CD14-positive monocyte (primary cell): Measurements from ENCODE around the gene GAPT. TPM values are rescaled to one million over a fixed set of nuclear protein-coding genes. Genes with fewer than 3 reads are reported as not detected.

Experiments used
- DNase-seq, 3 donors: peaks; one replicate each; pipeline ENCODE4 v3.0.0-alpha.2; 2011 to 2022
- H2AFZ ChIP-seq: 2 replicates; pipeline ENCODE4 v1.6.0; 2012; ENCODE audit warnings: mild to moderate bottlenecking, low read depth, low read length, inconsistent platforms; ENCODE audit not compliant: insufficient read depth, poor library complexity, severe bottlenecking
- H3K27ac ChIP-seq, 2 donors: 1 replicate in 1 of 2; 2 replicates in 1 of 2; pipeline ENCODE4 v1.5.1; 2012 to 2013; ENCODE audit warnings: low read length in 2 of 2, control low read depth in 1 of 2, inconsistent platforms in 1 of 2, low read depth in 1 of 2, mild to moderate bottlenecking in 1 of 2
- H3K27me3 ChIP-seq, 2 donors: one replicate each; pipeline versions ENCODE4 v1.6.0 to v1.6.1; 2011 to 2013; ENCODE audit warnings: low read length in 2 of 2; ENCODE audit not compliant: control insufficient read depth in 2 of 2, insufficient read depth in 2 of 2
- H3K36me3 ChIP-seq, 2 donors: replicated peaks in 1 of 2; 1 replicate in 1 of 2; 2 replicates in 1 of 2; pipeline versions ENCODE4 v1.5.1 to v1.6.1; 2012 to 2013; ENCODE audit warnings: low read length in 2 of 2, control low read depth in 1 of 2, inconsistent platforms in 1 of 2, mild to moderate bottlenecking in 1 of 2; ENCODE audit not compliant: insufficient read depth in 2 of 2, control insufficient read depth in 1 of 2
- H3K4me1 ChIP-seq, 2 donors: 1 replicate in 1 of 2; 2 replicates in 1 of 2; pipeline versions ENCODE4 v1.5.1 to v1.6.1; 2012 to 2013; ENCODE audit warnings: low read length in 2 of 2, control low read depth in 1 of 2, inconsistent platforms in 1 of 2, mild to moderate bottlenecking in 1 of 2, moderate library complexity in 1 of 2; ENCODE audit not compliant: insufficient read depth in 2 of 2, control insufficient read depth in 1 of 2
- H3K4me2 ChIP-seq: replicated peaks from 2 replicates; pipeline ENCODE3; 2012; ENCODE audit warnings: low read length, moderate library complexity, mild to moderate bottlenecking; ENCODE audit not compliant: poor library complexity, severe bottlenecking; ENCODE audit errors: extremely low read depth
- H3K4me3 ChIP-seq, 3 experiments: fragments of 200-600 bp in 1 of 3; sonication (generic) in 1 of 3; replicated peaks in 1 of 3; 1 replicate in 2 of 3; 2 replicates in 1 of 3; pipeline ENCODE4 v1.5.1; 2011 to 2013; ENCODE audit warnings: low read length in 3 of 3, mild to moderate bottlenecking in 3 of 3, control low read depth in 2 of 3, low read depth in 2 of 3, inconsistent platforms in 1 of 3, moderate library complexity in 1 of 3
- H3K79me2 ChIP-seq: 2 replicates; pipeline ENCODE4 v1.6.0; 2012; ENCODE audit warnings: mild to moderate bottlenecking, control low read depth, inconsistent platforms, low read length, moderate library complexity; ENCODE audit not compliant: insufficient read depth
- H3K9ac ChIP-seq: 2 replicates; pipeline ENCODE4 v1.6.0; 2017; ENCODE audit warnings: low read length, mild to moderate bottlenecking; ENCODE audit not compliant: insufficient read depth, poor library complexity, severe bottlenecking
- H3K9me3 ChIP-seq, 2 donors: replicated peaks in 1 of 2; 1 replicate in 1 of 2; 2 replicates in 1 of 2; pipeline versions ENCODE4 v1.5.1 to v1.6.1; 2012 to 2013; ENCODE audit warnings: low read length in 2 of 2, control low read depth in 1 of 2; ENCODE audit not compliant: control insufficient read depth in 1 of 2, insufficient read depth in 1 of 2
- H4K20me1 ChIP-seq: 2 replicates; pipeline ENCODE4 v1.6.0; 2012; ENCODE audit warnings: mild to moderate bottlenecking, low read length, control low read depth, moderate library complexity; ENCODE audit not compliant: insufficient read depth
- H3K27ac Mint-ChIP-seq, 7 donors: one replicate each; pipeline ENCODE4 v1.8.0; 2020; ENCODE audit warnings: mild to moderate bottlenecking in 7 of 7, mixed read lengths in 7 of 7, moderate library complexity in 6 of 7, inconsistent platforms in 2 of 7
- H3K27me3 Mint-ChIP-seq, 3 donors: one replicate each; pipeline ENCODE4 v1.8.0; 2021 to 2022; ENCODE audit warnings: low read depth in 3 of 3, mild to moderate bottlenecking in 3 of 3, mixed read lengths in 3 of 3, moderate library complexity in 3 of 3, inconsistent platforms in 1 of 3
- H3K36me3 Mint-ChIP-seq, 2 donors: one replicate each; pipeline ENCODE4 v1.8.0; 2020; ENCODE audit warnings: mixed read lengths in 2 of 2, inconsistent platforms in 1 of 2, mild to moderate bottlenecking in 1 of 2
- H3K4me1 Mint-ChIP-seq: one replicate; pipeline ENCODE4 v1.8.0; 2020; ENCODE audit warnings: mild to moderate bottlenecking, mixed read lengths
- H3K4me3 Mint-ChIP-seq, 2 donors: one replicate each; pipeline ENCODE4 v1.8.0; 2020; ENCODE audit warnings: mild to moderate bottlenecking in 2 of 2, mixed read lengths in 2 of 2, moderate library complexity in 1 of 2
- H3K9me3 Mint-ChIP-seq, 7 donors: one replicate each; pipeline ENCODE4 v1.8.0; 2020 to 2022; ENCODE audit warnings: mixed read lengths in 7 of 7, mild to moderate bottlenecking in 6 of 7, moderate library complexity in 6 of 7, inconsistent platforms in 2 of 7
- CTCF ChIP-seq: fragments of 200-600 bp; IDR thresholded peaks from one replicate; pipeline ENCODE4 v1.8.0; 2022; ENCODE audit warnings: antibody characterized with exemption, mild to moderate bottlenecking
- WGBS: methylation state at CpG from one replicate; pipeline ENCODE4 v1.1.5; 2013; ENCODE audit warnings: missing lambda C conversion rate; ENCODE audit not compliant: insufficient coverage; 5-methylcytosine and 5-hydroxymethylcytosine counted together
- intact Hi-C, 2 donors: fragments of 100-400 bp; cut with micrococcal nuclease; formaldehyde crosslinking; loops; one replicate each; pipeline versions ENCODE4 v1.15.0 to v1.15.1; 2023
- polyA plus RNA-seq, 3 donors: library from polyadenylated mRNA; depleted of rRNA in 1 of 3; unstranded in 2 of 3; stranded (reverse) in 1 of 3; fragments of 300-500 nt in 2 of 3; fragments of >200 nt in 1 of 3; fragmentation: Illumina TruSeq in 2 of 3; gene quantifications; 1 replicate in 2 of 3; 2 replicates in 1 of 3; pipeline ENCODE4 v1.2.3, GENCODE V29; 2012 to 2021

GAPT gene
- polyA plus RNA-seq, 3 donors, result 46.7 to 173 (median 103) TPM

- H2AFZ ChIP-seq, result no peak overlapping the region
- H3K9me3 ChIP-seq, result no peaks in the 10 kb centered on the region
- H3K4me1 Mint-ChIP-seq, result peaks cover 14% of the 10 kb centered on the region
- H3K36me3 ChIP-seq, result peaks cover 0 to 10% of the 10 kb centered on the region in 2 donors
- H3K9me3 Mint-ChIP-seq, result peaks cover 0 to 3% (median 0%) of the 10 kb centered on the region in 7 donors
- no peak overlapping the region for H3K27ac Mint-ChIP-seq
- WGBS, result 95% methylated on average over 2 of the region's 4 CpGs
- H3K4me3 ChIP-seq, result no peak overlapping the region
- DNase-seq, result no peak
- intact Hi-C loops, result no loop called here
- H4K20me1 ChIP-seq, result no peaks in the 10 kb centered on the region
- H3K4me1 ChIP-seq, result peaks cover 16 to 24% of the 10 kb centered on the region in 2 donors
- H3K4me3 Mint-ChIP-seq, result no peak overlapping the region
- no peak overlapping the region for H3K4me2 ChIP-seq
- peaks cover 5 to 12% of the 10 kb centered on the region in 2 donors for H3K27me3 ChIP-seq
- H3K36me3 Mint-ChIP-seq, result peaks cover 10 to 16% of the 10 kb centered on the region in 2 donors
- TF ChIP-seq CTCF, result no peak
- no peak overlapping the region for H3K9ac ChIP-seq
- H3K79me2 ChIP-seq, result no peaks in the 10 kb centered on the region
- no peak overlapping the region for H3K27ac ChIP-seq
- H3K27me3 Mint-ChIP-seq, result peaks cover 11 to 19% (median 11%) of the 10 kb centered on the region in 3 donors
Observed at GRCh38 chr5:58457050-58457449, 34.2 kb upstream of the GAPT start.

GRCh38 chr5:58458141-58458742 lies 33.0 kb upstream of the GAPT start:
- H3K27ac Mint-ChIP-seq, result no peak overlapping the region
- Histone ChIP-seq H3K36me3 (peaks cover 0 to 10% of the 10 kb centered on the region in 2 donors), H3K79me2 (no peaks in the 10 kb centered on the region), H3K9ac (no peak overlapping the region), H2AFZ (no peak overlapping the region), H3K27ac (no peak overlapping the region), H3K4me3 (peak overlapping the region in 1 of 3 experiments; percentile 83), H4K20me1 (no peaks in the 10 kb centered on the region), H3K4me1 (peaks cover 16 to 31% of the 10 kb centered on the region in 2 donors), H3K9me3 (no peaks in the 10 kb centered on the region), H3K27me3 (peaks cover 5 to 12% of the 10 kb centered on the region in 2 donors), H3K4me2 (peak overlapping the region; percentile 85)
- no peak for TF ChIP-seq CTCF
- peaks cover 10 to 16% of the 10 kb centered on the region in 2 donors for H3K36me3 Mint-ChIP-seq
- H3K4me1 Mint-ChIP-seq, result peaks cover 14% of the 10 kb centered on the region
- intact Hi-C loops, result no loop called here
- peaks cover 11 to 19% (median 11%) of the 10 kb centered on the region in 3 donors for H3K27me3 Mint-ChIP-seq
- no peak for DNase-seq
- H3K4me3 Mint-ChIP-seq, result peak overlapping the region; percentile 87 to 98
- WGBS, result no CpG with 5 or more reads among the region's 7 CpGs
- H3K9me3 Mint-ChIP-seq, result peaks cover 0 to 3% (median 0%) of the 10 kb centered on the region in 7 donors
